Measurements from ENCODE around the gene NTM.

DNA sequence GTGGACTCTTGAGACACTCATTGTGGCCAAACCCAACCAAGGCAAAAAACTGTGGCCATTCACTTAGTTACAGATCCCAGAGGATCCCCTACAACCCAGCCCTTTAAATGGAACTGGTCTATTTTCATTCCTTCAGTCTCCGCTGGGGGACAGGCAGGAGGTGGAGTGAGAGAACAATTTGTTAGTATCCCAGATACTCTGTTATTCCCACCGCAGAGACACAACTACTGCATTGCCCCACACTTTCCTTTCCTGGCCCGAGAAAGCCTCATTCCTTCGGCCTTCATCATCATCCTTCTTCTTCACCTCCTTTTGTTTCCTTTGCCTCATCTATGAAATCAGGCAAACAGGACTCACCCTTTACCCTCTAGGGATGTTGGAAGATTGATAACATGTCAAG lies 191.1 kb downstream of the NTM start:
- TF ChIP-seq, protein P1, sequence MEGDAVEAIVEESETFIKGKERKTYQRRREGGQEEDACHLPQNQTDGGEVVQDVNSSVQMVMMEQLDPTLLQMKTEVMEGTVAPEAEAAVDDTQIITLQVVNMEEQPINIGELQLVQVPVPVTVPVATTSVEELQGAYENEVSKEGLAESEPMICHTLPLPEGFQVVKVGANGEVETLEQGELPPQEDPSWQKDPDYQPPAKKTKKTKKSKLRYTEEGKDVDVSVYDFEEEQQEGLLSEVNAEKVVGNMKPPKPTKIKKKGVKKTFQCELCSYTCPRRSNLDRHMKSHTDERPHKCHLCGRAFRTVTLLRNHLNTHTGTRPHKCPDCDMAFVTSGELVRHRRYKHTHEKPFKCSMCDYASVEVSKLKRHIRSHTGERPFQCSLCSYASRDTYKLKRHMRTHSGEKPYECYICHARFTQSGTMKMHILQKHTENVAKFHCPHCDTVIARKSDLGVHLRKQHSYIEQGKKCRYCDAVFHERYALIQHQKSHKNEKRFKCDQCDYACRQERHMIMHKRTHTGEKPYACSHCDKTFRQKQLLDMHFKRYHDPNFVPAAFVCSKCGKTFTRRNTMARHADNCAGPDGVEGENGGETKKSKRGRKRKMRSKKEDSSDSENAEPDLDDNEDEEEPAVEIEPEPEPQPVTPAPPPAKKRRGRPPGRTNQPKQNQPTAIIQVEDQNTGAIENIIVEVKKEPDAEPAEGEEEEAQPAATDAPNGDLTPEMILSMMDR (IDR thresholded peaks at IDR 0.05; ENCODE audit: low read length), result no peak
- TF ChIP-seq EZH2 (IDR thresholded peaks at IDR 0.05; ENCODE audit: borderline replicate concordance, low read length), result no peak

Measured in OCI-LY1 (cell line).